Fibroblast of skin of scalp (primary cell): Measurements from ENCODE around the gene NQO2. TPM values are rescaled to one million over a fixed set of nuclear protein-coding genes. Genes with fewer than 3 reads are reported as not detected.

Experiments
- DNase-seq: peaks from one replicate; pipeline ENCODE4 v3.0.0-alpha.2; 2013
- polyA plus RNA-seq, 2 experiments: library from polyadenylated mRNA; unstranded; fragments of 120-200 nt; gene quantifications; one replicate each; pipeline ENCODE4 v1.2.1, GENCODE V29; 2013; ENCODE audit not compliant: insufficient read length in 2 of 2

NQO2 gene, protein sequence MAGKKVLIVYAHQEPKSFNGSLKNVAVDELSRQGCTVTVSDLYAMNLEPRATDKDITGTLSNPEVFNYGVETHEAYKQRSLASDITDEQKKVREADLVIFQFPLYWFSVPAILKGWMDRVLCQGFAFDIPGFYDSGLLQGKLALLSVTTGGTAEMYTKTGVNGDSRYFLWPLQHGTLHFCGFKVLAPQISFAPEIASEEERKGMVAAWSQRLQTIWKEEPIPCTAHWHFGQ
- 53.5 TPM for polyA plus RNA-seq (2013, experiment 1 of 2; ENCODE audit: insufficient read length)
- polyA plus RNA-seq (2013, experiment 2 of 2; ENCODE audit: insufficient read length): 53.1 TPM

DNA sequence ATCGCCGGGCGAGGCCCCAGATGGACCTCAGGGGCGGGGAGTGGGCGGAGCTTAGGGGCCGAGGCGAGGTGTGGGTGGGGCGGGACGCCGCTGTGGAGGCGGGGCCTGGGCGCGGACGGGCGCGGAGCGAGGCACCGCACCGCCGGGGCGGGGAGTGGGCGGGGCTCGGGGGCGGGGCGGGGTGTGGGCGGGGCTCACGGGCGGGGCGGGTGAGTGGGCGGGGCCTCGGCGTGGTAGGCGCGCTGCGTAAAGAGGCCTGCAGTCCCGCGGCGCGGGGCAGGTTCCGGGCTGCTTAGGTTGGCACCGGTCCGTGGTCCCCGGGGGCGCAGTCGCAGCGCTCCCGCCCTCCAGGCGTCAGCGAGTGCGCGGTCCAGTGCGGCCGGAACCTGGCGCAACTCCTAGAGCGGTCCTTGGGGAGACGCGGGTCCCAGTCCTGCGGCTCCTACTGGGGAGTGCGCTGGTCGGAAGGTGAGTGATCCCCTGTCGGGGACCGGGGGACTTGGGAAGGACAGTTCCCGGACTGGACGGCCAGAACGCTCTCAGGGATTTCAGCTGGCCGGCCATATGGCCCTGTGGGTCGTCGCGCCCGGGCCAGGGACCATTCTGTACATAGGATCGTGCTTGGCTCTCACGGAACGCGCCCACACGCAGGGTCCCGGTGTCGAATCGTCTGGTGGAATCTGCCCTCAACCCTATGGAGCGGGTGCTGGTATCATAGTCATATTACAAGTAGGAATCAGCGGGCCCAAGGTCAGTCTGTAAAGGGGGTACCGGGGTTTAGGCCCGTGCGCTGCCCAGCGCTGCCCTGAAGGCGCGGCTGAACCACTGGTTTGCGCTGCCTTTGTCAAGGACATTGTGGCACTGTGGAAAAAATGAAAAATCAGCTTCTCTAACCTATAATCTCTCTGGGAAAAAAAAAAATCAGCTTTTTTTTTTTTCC, at the start of gene NQO2:
TSS of gene NQO2 (plus strand) at position 277 of the 940 bp plus-strand sequence. CDS start 6,659 bp downstream, outside the sequence.
- peak; percentile 85 for DNase-seq

DNA sequence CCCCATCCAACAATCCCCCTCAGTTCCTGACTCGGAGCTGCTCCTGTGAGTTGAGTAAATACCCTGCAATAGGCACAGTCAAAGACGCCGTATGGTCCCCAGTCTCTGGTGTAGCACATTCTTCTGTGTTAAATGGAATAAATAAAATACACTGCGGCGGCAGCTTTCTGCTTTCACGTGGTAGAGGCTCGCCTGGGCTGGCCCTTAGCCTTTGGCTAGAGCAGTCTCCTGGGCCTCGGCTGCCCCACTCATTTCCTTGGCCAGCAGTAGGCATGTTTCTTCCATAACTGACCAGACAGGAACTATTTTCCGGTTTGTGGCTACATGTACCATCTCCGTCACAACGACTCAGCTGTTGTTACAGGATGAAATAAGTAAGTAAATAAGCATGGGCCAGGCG, 49.0 kb upstream of the NQO2 start:
- no peak for DNase-seq

DNA sequence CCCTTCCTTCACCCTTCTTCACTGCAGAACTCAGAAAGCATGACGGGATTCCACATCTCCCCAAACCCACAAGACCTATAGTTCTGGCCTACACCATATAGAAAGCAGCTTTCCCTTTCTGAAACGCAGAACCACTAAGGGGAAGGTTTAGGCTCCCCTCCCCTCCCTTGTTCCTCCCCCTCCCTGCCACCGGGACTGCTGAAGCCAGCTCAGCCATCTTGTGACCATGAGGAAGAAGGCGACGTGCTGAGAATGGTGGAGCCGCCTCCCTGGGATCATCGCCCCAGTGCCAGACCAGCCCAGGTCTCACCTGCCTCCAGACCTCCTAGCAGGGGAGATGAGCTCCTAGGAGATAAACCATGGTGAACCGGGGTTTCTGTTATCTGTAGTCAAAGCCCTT, 48.0 kb upstream of the NQO2 start:
- no peak for DNase-seq

DNA sequence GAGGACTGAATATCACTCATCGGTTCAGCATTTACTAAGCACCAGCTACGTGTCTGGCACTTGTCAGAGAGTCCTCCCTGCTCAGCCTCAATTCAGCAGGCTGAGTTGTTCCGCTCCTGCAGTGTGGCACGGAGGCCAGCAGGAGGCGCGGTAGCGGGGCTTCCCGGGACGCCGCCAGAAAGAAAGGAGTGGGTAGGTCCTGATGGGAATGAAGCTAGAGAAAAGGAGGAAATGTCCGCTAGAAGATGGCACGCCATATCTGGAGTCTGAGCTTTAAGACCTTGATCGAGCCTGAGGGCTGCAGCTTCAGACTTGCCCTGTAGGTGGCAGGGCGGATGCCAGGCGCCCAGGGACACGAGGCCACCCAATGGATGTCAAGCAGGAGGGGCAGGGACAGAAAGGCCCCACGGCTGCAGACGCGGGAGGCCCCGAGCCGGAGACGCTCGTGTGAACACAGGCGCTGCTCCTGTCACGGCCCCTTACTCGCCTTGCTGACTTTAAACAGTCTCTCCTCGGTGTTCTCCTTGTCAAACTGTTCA, 47.1 kb upstream of the NQO2 start:
- DNase-seq: peak; percentile 96

DNA sequence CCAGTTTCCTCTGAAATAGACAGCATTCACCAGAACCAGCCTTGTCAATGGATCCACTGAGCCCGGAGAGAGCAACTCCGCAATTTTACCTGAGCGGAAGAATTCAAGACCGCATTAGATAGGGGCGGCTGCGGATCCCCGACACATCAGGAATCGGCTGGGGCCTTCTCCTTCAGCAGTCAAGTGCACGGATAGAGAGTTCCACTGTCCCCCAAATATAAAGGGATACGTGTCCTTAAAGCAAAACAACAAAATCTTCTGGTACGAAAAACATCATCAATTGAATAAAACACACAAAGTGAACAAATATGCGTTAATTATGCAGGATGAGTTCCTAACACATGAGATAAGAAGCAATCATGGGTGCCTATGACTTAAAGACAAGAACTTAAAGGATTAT, 46.6 kb upstream of the NQO2 start:
- no peak for DNase-seq

DNA sequence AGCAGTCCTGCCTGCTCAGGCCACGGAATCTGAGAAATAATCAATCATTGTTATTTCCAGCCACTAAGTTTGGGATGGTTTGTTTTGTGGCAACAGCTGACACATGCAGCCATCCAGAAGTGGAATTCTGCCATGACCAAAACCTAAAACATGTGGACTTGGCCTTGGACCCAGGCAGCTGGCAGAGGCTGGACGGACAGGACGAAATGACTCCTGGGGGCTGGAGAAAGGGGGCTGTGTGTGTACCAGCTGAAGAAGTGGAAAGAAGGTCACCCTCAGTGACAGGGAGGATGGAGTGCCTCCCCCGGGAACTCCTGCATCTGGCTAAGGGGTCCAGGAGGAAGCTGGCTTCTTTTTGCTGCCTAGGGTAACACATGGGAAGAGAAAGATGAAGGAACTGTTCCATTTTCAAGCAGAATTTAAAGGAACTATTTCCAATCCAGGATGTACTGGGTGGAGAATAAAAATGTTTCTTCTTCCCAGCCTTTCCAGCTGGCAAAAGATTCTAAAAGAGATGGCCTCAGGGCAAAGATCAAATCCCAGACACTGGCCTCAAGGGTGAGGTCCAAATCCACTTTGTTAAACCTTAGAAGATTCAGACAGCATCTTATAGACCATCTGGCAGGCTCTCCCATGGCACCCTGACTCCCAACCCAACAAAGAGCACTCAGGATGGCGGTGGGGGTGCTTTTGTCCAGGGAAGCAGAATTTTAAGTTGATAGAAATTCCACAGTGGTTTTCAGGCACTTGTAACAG, 42.6 kb upstream of the NQO2 start:
- DNase-seq: no peak

DNA sequence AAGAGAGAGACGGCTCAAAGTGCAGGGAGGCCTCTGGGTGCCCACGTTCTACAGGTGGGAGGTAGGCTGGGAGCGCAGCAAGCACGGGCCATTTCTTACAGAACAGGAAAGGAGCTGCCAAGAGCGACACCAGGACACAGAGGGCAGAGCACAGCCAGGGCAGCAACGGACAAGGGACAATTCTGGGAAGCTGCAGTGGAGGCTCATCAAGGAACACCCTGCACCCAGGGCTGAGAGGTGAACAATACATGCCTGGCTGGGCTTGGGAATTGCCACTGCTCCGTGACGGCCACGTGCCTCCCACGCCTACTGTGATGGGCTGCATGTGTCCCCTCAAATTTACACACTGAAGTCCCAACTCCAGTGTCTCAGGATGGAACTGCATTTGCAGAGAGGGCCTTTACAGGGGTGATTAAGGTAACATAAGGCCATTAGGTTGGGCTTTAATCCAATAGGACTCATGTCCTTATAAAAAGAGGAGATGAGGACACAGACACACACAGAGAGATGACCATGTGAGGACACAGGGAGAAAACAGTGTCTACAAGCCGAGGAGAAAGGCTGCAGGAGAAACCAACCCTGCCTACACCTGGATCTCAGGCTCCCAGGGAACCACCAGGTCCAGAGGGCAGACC, 41.9 kb upstream of the NQO2 start:
- DNase-seq: no peak

DNA sequence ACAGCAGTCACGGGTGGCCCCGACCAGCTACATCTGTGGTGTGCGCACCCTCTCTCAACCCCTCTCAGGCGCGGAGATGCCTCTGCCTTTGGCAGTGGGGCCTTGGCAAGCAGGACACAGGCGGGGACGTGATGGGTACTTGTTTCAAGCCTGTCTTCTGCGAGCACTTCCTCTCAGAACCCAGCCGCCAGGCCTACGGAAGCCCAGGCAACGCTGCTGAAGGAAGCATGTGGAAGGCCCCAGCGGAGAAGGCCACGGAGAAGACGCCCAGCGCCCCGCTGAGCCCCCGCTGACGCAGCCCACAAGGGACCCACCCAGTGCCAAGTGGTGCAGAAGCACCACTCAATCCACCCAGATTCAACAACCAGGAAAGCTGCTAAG, 41.4 kb upstream of the NQO2 start:
- DNase-seq: no peak

DNA sequence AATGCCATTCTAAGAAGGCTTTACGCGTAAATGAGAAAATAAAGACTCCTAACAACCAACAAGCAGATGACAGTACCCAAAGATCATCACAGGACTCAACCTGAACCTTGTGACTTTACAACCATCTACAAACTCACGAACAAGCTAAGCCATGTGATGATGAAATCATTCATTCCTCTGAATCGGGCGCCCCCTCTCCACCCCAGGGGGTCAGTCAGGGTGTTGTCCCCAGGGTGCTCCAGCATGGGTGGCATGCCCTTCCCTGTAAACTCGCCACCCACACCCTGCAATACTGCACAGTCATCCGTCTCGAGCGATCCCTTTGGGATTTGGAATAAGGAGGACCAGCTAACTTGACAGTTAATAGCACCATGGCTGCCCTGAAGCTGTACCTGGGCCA, 40.9 kb upstream of the NQO2 start:
- DNase-seq: no peak

DNA sequence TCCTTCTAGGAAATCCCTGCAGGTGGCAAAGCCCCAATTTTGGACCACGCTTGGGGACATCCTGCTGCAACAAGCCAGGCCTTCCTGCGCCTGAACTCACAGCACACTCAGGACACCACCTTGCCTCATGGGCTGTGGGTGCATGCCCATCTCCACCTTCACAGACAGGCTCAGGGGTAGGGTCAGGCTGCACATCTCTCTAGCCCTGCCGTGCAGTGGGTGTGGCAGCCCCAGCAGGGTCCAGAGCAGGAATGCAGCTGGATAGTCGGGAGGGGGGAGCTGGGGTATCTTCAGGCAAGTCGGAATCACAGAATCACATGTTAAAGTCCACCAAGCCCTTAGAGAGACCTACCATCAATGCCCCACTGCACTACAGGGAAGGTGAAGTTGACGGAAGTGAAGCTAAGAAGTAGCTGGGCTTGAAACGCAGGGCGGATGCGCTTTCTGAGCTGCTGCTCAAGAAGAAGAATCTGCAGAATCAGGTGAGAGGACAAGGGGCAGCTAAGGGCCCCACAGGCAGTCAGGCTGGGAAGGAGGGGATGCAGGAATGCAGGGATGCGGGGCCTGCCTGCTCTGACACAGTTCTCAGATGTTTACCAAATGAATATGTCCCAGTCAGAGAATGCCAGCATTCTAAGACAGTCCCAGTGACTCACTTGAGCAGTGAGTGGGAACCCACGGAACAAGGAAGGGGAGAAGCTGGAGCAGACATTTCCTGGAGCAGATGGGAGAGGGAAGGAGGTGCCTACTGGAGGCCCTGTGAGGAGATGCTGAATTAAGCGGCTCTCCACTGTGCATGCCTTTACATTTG, 39.6 kb upstream of the NQO2 start:
- peak; percentile 88 for DNase-seq

DNA sequence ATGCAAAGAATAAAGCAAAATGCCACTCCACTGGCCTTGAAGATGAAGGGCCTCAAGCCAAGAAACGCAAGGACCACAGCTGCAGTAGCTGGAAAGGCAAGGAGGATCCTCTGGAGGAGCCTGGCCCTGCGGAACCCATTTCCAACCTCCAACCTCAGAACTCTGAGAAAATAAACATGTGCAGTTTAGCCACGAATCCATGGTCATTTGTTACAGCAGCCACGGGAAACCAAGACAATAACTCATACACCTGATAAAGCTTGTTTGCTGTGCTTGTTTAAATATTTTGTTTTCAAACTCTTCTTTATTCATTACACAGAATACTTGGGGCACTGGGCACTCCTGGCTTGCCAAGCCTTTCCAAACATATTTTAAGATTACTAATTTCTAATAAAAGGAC, 38.8 kb upstream of the NQO2 start:
- no peak for DNase-seq

DNA sequence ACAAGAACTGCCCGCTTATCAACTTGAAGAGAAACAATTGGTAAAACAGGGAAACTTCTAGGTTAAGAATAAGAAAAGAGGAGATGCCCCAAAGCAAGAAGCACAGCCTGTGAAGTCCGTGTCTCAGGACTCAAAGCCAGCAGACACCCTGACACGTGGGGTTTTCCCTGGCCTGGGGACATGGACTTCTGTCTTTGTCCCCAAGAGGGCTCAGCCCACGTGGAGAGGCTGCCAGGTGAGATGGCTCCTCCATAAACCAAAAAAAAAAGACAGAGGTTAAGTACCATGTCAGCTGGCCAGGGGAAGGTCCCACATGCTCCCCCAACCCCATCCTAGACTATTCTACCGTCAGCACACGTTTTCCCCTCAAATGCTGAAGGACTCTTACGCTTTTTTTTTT, 38.2 kb upstream of the NQO2 start:
- DNase-seq: no peak

DNA sequence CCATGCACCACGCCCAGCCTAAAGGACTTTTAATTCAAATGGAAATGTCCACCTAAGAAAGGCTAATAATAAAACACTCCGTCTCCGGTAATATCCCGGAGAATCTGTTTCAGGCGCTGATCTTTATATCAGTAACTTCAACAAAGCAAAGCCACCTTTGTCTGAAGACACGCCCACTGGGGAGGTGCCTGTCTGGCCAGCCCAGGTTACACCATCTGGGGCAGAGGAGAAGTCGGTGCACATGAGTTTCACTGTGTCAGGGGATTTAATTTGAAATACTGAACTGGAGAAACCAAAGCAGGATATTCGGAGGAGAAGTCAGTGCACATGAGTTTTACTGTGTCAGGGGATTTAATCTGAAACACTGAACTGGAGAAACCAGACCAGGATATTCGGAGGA, 37.7 kb upstream of the NQO2 start:
- DNase-seq: no peak

DNA sequence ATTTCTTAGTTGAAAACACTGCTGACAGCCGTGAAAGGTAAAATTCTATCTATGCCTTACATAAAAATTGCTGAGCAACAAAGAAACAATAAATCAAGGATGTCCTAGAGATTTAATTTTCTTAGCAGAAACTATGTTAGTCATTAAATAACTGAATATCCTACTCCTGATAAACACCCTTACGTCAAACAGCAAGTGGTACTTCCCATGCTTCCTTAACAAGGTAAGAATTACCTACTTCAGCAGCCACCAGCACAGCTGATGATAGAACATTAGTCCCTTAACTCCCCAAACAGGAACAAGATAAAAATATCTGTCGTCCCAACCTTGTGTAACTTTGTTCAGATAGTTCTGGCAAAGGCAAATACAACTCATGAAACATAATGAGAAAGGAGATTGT, 37.1 kb upstream of the NQO2 start:
- DNase-seq: no peak

DNA sequence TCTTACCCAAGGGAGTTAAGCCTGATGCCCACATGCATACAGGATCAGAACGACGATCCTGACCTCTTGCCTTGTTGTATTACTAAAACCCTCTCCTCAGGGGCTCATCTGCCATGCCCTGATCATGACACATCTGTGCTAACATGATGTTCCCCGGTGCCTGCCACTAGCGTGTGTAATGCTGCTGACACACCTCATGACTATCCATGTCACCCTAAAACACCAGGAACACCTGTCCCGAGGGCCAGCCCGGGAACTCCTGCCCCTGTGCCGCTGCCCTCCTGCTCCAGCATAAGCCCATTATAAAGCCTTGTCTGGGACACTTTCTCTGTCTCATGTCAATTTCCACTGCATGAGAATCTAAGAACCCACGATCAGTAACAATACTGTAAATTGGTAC, 35.9 kb upstream of the NQO2 start:
- DNase-seq: no peak

DNA sequence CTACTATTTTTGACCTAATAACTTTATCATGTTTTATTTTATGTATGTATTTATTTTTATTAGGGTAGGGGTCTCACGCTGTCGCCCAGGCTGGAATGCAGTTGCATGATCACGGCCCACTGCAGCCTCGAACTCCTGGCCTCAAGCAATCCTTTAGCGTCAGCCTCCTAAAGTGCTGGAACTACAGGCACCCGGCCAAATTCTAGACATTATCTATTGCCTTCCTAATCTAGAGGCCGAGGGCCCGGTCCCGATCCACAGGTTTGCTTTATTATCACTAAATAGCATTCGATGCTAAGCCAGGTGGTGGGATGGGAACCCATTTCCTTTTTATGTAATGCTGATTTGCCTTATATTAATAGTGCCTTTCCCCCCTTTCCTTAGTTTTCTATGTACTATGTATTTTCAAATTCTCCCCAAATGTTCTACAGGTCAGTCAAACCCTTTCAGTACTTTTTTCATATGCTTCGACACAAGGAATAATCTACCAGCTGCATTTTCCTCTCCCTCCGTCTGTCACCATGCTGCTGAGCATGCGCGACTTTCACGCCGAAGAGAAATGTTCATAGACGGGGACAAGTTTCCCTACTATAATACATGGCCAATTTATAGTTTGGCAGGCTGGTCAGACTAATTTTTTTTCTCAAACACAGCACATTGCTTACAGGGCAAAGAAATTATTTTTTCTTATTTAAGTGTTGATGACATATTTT, 34.7 kb upstream of the NQO2 start:
- DNase-seq: no peak

DNA sequence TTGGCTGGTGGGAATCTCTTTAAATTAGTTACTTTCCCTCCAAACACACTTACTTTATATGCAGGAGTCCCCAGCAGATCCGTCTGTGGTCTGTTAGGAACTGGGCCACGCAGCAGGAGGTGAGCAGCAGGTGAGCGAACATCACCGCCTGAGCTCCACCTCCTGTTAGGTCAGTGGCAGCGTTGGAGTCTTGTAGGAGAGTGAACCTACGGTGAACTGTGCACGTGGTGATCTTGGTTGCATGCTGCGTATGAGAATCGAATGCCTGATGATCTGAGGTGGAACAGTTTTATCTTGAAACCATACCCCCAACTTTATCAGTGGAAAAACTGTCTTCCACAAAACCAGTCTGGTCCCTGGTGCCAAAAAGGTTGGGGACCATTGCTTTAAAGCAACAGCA, 33.3 kb upstream of the NQO2 start:
- DNase-seq: no peak

DNA sequence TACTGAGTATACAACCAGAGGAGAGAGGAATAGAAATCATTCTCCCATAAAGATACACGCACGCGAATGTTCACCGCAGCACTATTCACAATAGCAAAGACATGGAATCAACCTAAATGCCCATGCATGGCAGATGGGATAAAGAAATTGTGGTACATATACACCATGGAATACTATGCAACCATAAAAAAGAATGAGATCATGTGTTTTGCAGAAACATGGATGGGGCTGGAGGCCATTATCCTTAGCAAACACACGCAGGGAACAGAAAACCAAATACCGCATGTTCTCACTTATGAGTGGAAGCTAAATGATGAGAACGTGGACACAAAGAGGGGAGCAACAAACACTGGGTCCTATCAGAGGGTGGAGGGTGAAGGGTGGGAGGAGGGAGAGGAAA, 31.8 kb upstream of the NQO2 start:
- no peak for DNase-seq

DNA sequence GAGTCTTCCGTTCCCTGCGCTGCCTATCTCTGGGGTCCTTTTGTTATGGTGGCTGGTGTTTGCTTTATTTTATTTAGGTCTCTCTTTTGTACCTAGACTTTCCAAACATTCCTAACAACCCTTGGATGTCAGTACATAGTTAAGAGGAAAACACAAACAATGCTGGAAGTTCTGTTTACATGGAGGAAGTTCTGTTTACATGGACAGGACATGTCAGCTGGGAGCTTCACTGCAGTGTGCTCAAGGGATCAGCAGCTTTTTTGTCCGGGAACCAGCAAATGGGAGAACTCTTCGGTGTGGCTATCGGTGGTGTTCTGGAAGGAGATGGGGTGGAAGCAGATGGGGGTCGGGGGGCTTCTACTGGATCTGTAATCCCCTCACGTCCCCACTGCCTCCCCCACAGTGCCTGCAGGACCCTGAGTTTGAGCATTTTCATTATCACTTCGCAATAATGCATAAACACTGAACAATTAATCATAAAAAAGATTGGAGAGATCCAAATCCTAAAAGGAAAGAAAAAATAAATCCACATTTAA, 31.0 kb upstream of the NQO2 start:
- DNase-seq: no peak

DNA sequence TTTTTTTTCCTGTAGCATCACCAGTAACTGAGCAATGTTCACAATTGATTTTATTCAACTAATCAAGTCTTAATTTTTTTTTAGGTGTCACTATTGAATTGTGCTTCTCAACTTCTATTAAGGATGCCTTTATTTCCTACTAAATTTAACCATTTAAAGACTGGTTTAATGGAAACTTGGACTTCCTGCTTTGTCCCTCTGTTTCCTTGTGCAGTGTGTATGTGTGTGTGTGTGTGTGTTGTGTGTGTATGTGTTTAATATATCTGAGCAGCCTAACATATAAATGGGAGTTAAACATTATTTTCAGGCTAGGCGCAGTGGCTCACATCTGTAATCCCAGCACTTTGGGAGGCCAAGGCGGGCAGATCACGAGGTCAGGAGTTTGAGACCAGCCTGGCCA, 30.1 kb upstream of the NQO2 start:
- DNase-seq: no peak
